HFF-Myc (cell line): Measurements from ENCODE around the gene RBFOX2.
"Not testable (repeated sequence)": the region's sequence is repeated elsewhere in the genome, so short reads cannot be mapped to it uniquely, and the experiment has no call there.

Experiments
- DNase-seq: peaks from one replicate; pipeline ENCODE4 v3.0.0-alpha.2; 2011; ENCODE audit warnings: low read depth; ENCODE audit errors: extremely low read depth
- H3K4me3 ChIP-seq: replicated peaks from 2 replicates; pipeline ENCODE4 v1.5.1; 2011; ENCODE audit warnings: low read depth, mild to moderate bottlenecking, control low read depth, low read length
- TF ChIP-seq, protein P1 (sequence below): IDR thresholded peaks from 2 replicates; pipeline ENCODE4 v1.5.1; 2012; ENCODE audit warnings: mild to moderate bottlenecking, low read depth, low read length, control low read depth; ENCODE audit errors: missing control alignments

RBFOX2 gene

GRCh38 chr22:35743326-35743860 is 285.2 kb downstream of the RBFOX2 start:
- DNase-seq, result no peak
- TF ChIP-seq, protein P1, sequence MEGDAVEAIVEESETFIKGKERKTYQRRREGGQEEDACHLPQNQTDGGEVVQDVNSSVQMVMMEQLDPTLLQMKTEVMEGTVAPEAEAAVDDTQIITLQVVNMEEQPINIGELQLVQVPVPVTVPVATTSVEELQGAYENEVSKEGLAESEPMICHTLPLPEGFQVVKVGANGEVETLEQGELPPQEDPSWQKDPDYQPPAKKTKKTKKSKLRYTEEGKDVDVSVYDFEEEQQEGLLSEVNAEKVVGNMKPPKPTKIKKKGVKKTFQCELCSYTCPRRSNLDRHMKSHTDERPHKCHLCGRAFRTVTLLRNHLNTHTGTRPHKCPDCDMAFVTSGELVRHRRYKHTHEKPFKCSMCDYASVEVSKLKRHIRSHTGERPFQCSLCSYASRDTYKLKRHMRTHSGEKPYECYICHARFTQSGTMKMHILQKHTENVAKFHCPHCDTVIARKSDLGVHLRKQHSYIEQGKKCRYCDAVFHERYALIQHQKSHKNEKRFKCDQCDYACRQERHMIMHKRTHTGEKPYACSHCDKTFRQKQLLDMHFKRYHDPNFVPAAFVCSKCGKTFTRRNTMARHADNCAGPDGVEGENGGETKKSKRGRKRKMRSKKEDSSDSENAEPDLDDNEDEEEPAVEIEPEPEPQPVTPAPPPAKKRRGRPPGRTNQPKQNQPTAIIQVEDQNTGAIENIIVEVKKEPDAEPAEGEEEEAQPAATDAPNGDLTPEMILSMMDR, result no peak
- no peak overlapping the region for H3K4me3 ChIP-seq

DNA sequence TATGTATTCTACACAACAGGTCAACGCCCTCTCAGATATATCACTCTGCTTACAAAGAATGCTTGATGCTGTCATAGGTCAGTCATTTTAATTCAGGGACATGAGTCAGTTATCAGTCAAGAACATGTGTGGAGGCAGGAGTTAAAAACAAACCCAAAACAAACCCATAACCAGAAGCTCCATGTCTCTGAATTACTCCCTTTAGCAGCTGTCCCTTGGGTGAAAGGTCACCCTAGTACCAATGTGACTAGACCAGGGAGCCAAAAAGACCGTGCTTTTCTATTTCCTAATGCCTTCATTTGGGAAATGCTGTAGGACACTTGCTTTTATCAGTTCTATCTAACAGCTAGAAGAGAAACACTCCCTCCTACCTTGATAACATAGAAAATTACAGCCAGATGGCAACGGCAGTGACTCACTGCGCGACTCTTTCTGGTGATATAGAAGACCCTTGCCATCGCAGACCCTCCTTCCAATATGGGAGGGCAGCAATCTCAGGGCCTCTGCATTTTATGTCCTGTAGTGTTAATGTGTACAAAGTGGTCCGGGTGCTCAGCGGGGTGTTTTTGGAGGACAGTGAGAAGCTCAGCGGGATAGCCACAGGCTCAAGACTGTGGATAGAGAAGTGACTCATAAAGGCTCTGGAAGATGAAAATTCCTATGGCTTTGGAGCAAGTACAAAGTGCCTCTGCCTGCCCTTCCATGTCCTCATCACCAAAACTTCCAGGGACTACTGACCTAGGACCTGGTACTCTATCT is 286.1 kb downstream of the RBFOX2 start:
- TF ChIP-seq, protein P1, result no peak
- peak; percentile 59 for DNase-seq
- H3K4me3 ChIP-seq, result no peak overlapping the region

DNA sequence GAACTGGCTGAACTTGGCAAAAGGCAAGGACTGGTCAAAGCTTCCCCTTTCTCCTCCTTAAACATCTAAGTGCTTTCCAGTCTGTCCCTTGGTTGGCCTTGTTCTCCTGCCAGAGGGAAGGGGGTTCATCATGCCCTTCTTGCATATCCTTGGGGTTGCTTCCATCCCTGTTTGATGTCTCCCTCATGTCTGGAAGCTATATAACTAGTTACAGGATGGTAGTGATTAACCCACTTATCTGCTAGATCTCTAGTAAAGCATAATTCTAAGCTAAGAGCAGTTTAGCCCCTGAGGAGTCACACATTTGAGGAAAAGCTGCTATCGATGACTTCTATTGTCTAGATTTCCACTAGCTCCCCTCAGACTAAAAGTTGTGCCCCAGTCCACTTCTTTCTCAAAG is 288.0 kb downstream of the RBFOX2 start:
- no peak for DNase-seq
- TF ChIP-seq, protein P1, result no peak
- no peak overlapping the region for H3K4me3 ChIP-seq

DNA sequence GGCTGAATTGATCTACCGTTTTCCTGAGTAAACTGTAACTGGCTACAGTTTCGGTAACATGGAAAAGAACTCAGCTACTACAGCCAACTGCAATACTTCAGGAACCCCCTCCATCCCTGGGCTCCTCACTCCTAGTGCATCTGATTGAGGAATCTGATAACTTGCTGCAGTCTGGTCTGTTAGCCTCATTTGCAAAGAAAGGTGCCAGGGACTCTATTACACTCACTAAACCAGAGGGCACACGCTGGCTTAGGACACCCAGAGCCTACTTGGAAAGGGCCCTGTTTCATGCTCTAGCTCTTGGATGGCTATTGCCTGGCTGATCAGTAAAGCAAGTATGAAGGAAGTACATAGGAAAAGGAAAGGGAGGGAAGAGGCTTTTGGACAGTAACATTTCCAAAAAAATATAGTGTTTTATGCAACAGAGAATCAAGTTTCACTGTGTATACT is 288.7 kb downstream of the RBFOX2 start:
- TF ChIP-seq, protein P1, result no peak
- no peak overlapping the region for H3K4me3 ChIP-seq

DNA sequence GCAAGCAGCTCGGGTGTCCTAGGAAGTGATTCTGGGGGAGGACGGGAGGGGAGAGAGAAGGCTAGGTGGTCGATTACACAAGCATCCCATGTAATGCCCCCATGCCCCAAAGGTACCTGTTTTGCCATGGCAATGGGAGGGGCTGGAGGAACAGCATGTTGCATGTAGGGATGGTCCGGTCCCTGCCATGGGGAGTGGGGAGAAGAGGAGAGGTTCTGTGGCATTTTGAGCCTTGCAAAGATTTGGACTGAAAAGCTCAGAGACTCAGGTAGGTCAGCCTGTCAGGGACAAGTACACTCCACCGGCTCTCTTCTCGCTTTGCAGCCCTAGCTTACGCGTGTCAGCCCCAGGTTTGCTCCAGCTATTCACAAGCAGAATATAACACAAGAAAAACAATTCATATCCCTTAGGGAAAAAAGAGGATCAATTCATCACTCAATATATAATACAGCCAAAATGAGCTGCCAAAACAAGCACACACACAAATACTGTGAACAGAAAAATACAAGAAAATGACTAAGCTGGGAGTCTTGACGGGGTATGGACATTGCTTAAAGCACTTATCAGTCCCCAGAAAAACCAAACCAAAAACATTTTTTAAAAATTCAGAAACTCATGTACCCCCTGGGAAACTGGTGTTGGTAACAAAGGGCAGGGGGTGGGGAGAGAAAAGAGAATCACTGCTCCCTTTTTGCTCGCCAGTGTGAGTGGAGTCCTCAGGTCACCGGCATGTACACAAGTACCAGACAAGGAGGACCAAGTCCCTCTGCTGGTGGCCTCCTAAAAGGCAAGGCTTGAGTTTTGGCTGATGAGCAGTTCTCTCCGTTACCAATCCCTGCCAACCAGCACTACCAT is 289.3 kb downstream of the RBFOX2 start:
- TF ChIP-seq, protein P1, result peak; percentile 15
- DNase-seq, result no peak
- no peak overlapping the region for H3K4me3 ChIP-seq

More for the DNA sequence above, 288.7 kb downstream of the RBFOX2 start:
- no peak for DNase-seq

- DNase-seq, H3K4me3 ChIP-seq: not testable (repeated sequence)
Observed at GRCh38 chr22:35737886-35738285, 290.7 kb downstream of the RBFOX2 start.

- no peak for DNase-seq
- TF ChIP-seq, protein P1, result no peak
- no peak overlapping the region for H3K4me3 ChIP-seq
Observed at GRCh38 chr22:35736701-35737100, 291.9 kb downstream of the RBFOX2 start.
